ENCODE data around the gene RBBP8NL.

GRCh38 chr20:62403331-62403730, 24.0 kb downstream of the RBBP8NL start:
- TF ChIP-seq, protein P1, sequence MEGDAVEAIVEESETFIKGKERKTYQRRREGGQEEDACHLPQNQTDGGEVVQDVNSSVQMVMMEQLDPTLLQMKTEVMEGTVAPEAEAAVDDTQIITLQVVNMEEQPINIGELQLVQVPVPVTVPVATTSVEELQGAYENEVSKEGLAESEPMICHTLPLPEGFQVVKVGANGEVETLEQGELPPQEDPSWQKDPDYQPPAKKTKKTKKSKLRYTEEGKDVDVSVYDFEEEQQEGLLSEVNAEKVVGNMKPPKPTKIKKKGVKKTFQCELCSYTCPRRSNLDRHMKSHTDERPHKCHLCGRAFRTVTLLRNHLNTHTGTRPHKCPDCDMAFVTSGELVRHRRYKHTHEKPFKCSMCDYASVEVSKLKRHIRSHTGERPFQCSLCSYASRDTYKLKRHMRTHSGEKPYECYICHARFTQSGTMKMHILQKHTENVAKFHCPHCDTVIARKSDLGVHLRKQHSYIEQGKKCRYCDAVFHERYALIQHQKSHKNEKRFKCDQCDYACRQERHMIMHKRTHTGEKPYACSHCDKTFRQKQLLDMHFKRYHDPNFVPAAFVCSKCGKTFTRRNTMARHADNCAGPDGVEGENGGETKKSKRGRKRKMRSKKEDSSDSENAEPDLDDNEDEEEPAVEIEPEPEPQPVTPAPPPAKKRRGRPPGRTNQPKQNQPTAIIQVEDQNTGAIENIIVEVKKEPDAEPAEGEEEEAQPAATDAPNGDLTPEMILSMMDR (IDR thresholded peaks at IDR 0.05), result no peak
- no peak for TF ChIP-seq POLR2AphosphoS5 (IDR thresholded peaks at IDR 0.05)
- TF ChIP-seq POLR2A (IDR thresholded peaks at IDR 0.05; ENCODE audit: low read depth), result no peak

Measured in esophagus muscularis mucosa (tissue), 3 donors.